GM18511 (cell line): ENCODE data around the gene TAF11L6.
"Not testable (repeated sequence)": the region's sequence is repeated elsewhere in the genome, so short reads cannot be mapped to it uniquely, and the experiment has no call there.

Experiments
- ATAC-seq: cut with Tn5 transposase; IDR thresholded peaks from one replicate; pipeline ENCODE4 v1.9.1; 2021; ENCODE audit warnings: mild to moderate bottlenecking, moderate library complexity; ENCODE audit not compliant: unreplicated experiment

The TAF11L6 gene

DNA sequence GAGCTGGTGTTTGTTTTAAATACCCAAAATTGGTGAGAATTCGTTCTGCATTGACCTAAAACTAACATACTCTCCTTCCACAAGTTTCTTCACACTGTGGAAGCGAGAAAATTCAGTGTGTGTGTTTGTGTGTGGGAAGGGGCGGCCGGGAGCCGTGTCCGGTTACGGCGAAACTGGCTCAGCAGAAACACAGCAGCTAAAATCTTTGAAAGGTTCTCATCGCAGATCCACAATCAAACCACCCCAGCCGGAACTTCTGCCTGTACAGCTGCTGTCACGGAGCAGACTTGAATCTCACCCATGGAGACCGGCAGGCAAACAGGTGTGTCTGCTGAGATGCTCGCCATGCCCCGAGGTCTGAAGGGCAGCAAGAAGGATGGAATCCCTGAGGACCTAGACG, at the start of gene TAF11L6:
Gene TAF11L6 (plus strand): TSS at position 301 of the 400 bp plus-strand sequence.
- not testable (repeated sequence) for ATAC-seq

DNA sequence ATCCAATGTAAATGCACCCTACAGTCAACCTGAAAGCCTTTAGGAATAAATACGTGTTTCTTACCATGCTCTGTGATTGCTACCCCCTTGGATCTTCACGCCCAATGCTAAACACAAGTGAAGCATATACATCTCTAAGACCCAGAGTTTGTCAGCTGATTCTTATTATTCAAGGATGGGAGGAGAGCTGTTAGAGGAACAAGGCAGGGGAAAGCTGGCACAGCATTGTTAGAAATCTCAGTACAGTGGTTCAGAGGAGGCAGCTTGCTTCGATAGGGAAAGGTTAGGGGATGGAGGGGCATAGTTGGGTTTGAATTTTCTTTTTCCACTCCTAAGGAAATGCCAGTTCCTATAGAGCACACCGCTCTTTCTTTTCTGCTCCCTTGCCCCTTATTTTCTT, 47.1 kb upstream of the TAF11L6 start:
- ATAC-seq, result no peak

DNA sequence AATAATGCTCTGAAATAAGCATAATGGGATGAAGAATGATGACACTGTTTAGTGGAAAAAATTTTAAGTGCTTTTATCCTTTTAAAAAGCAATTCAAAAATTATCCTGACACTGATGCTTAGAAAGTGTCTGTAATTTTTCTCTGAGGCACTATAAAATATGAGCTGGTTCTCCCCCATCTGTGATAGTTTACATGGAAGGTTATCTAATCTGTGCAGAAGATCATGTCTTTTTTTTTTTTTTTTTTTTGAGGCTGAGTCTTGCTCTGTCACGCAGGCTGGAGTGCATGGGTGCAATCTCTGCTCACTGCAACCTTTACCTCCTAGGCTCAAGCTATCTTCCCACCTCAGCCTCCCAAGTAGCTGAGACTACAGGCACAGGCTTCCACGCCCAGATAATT, 45.7 kb upstream of the TAF11L6 start:
- no peak for ATAC-seq

DNA sequence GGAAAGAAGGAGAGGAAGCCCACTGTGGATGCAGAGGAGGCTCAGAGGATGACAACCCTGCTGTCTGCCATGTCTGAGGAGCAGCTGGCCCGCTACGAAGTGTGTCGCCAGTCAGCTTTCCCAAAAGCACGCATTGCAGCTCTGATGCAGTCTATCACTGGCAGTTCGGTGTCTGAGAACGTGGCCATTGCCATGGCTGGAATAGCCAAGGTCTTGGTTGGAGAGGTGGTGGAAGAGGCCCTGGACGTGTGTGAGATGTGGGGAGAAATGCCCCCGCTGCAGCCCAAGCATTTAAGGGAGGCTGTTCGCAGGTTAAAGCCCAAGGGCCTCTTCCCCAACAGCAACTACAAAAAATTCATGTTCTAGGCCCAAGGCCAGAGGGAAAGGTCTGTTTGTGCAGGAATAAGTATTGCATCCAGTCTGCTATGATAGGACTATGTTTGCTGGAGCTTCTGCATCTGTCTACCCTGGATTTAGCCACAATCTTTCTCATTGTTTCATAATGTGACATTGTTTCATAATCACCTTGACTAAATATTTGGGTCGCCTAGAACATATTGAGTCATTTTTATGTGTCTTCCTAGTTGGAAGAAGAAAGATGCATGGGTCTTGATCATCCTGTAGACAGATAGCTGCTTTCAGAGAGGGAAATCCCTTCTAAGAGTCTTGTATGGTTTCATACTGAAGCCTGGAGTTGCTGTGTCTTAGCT, 41.9 kb upstream of the TAF11L6 start:
- ATAC-seq, result not testable (repeated sequence)

DNA sequence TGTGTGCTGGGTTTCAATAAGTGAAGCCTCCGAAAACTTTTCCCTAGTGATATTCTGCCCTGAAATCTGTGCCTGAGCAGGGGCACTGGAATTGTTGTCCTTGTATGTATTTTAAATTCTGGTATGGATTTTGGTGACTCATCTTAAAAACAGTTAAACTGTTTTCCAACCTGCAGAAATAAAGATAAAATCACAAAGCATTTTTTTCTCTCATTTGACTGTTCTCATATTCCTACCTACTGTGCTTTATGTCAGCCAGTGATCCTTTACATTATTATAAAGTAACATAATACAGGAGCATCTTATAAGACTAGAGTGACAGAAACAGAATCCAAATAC, 41.3 kb upstream of the TAF11L6 start:
- no peak for ATAC-seq

DNA sequence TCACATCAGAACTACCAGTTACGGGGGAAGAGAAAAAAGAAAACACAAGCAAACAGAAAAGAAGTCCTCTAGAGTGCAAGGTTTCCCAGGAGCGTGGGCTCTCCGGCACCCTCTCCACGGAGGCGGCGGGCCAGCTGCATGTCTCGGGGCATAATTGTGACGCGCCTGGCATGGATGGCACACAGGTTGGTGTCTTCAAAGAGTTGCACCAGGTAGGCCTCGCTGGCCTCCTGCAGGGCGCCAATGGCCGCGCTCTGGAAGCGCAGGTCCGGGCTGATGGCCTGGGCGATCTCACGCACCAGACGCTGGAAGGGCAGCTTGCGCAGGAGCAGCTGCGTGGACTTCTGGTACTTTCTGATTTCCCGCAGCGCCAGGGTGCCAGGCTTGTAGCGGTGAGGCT, 37.2 kb upstream of the TAF11L6 start:
- ATAC-seq, result not testable (repeated sequence)

DNA sequence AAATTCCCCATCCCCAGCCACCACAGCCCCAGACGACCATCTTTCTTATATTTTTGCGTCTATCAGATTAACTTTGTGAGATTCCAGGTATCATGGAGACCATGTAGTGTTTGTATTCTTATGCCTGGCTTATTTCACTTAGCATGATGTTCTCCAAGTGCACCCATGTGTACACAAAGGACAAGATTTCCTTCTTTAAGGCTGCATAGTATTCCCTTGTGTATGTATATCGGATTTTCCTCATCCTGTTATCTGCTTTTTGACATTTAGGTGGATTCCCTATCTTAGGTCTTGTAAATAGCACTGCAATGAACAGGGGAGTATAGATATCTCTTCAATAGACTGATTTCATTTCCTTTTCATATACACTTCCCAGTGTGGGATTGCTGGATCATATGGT, 35.7 kb upstream of the TAF11L6 start:
- ATAC-seq, result no peak

DNA sequence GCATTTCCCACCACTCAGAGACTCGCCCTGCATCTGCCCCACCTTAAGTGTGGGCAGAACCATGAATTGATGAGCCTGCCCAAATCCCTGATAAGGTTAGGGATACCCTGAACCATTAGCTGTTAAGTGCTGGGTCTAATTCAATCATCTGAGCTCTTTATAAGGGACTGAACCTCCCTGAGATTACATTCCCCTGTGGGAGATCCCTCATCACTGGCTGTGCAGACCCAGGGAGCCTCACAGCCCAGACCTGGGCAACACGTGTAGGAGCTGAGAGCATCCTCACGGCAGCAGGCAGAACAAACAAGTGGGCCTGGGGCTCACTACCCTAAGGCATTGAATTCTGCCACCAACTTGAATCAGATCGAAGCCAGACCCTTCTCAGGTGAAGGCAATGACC, 31.0 kb upstream of the TAF11L6 start:
- ATAC-seq, result no peak

DNA sequence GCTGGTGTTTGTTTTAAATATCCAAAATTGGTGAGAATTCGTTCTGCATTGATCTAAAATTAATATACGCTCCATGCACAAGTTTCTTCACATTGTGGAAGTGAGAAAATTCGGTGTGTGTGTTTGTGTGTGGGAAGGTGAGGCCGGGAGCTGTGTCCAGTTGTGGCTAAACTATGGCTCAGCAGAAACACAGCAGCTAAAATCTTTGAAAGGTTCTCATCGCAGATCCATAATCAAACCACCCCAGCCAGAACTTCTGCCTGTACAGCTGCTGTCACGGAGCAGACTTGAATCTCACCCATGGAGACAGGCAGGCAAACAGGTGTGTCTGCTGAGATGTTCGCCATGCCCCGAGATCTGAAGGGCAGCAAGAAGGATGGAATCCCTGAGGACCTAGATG, 30.5 kb upstream of the TAF11L6 start, which contains the start of gene TAF11L2:
Gene TAF11L2 (plus strand): TSS at position 301 of the 400 bp plus-strand sequence.
- not testable (repeated sequence) for ATAC-seq

DNA sequence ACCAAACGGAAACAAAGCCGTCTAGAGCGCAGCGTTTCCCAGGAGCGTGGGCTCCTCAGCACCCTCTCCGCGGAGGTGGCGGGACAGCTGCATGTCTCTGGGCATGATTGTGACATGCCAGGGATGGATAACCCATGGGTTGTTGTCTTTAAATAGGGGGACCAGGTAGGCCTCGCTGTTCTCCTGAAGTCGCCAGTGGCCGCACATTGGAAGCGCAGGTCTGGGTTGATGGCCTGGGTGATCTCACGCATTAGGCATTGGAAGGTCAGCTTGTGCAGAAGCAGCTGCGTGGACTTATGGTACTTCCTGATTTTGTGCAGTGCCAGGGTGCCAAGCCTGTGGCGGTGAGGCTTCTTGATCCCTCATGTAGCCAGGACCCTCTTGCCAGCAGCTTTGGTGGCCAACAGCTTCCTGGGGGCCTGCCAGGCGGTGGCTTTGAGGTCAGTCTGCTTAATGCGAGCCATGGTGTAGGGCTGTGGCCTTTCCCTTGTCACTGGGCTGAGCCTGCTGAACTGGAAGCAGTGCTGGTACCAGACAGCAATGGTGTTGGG, 16.6 kb upstream of the TAF11L6 start:
- ATAC-seq, result no peak

DNA sequence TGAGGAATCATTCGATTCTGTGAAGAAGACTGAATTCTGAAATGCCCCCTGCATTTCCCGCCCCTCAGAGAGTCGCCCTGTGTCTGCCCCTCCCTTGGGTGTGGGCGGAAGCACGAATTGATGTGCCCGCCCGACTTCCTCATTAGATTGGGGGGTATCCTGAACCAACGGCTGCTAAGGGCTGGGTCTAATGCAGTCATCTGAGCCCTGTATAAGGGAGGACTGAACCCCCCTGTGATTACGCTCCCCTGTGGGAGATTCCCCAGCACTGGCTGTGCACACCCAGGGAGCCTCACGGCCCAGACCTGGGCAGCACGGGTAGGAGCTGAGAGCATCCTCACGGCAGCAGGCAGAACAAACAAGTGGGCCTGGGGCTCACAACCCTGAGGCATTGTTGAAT, 10.9 kb upstream of the TAF11L6 start:
- not testable (repeated sequence) for ATAC-seq

DNA sequence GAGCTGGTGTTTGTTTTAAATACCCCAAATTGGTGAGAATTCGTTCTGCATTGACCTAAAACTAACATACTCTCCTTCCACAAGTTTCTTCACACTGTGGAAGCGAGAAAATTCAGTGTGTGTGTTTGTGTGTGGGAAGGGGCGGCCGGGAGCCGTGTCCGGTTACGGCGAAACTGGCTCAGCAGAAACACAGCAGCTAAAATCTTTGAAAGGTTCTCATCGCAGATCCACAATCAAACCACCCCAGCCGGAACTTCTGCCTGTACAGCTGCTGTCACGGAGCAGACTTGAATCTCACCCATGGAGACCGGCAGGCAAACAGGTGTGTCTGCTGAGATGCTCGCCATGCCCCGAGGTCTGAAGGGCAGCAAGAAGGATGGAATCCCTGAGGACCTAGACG, 10.4 kb upstream of the TAF11L6 start, which contains the start of gene TAF11L3:
Gene TAF11L3 (plus strand): TSS at position 301 of the 400 bp plus-strand sequence.
- not testable (repeated sequence) for ATAC-seq

DNA sequence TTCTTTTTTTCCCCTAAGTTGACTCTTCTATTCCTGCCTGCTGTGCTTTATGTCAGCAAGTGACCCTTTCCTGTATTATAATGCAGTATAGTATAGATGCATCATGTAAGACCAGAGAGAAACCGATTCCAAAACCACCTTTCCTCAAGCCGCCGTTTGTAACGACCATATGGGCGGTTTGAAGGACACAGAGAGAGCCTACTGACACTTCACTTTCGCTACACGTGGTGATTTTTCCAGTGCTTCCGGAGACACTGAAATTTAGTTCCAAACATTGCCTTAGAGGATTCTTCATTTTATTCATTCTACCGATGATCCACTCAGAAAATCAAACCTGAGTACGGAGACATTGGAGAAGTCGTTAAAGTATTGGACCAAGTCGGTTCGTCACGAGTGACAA, 9.0 kb upstream of the TAF11L6 start:
- not testable (repeated sequence) for ATAC-seq

DNA sequence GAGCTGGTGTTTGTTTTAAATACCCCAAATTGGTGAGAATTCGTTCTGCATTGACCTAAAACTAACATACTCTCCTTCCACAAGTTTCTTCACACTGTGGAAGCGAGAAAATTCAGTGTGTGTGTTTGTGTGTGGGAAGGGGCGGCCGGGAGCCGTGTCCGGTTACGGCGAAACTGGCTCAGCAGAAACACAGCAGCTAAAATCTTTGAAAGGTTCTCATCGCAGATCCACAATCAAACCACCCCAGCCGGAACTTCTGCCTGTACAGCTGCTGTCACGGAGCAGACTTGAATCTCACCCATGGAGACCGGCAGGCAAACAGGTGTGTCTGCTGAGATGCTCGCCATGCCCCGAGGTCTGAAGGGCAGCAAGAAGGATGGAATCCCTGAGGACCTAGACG, 7.0 kb upstream of the TAF11L6 start, which contains the start of gene TAF11L4:
Gene TAF11L4 (plus strand): TSS at position 301 of the 400 bp plus-strand sequence.
- not testable (repeated sequence) for ATAC-seq

DNA sequence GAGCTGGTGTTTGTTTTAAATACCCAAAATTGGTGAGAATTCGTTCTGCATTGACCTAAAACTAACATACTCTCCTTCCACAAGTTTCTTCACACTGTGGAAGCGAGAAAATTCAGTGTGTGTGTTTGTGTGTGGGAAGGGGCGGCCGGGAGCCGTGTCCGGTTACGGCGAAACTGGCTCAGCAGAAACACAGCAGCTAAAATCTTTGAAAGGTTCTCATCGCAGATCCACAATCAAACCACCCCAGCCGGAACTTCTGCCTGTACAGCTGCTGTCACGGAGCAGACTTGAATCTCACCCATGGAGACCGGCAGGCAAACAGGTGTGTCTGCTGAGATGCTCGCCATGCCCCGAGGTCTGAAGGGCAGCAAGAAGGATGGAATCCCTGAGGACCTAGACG, 3.5 kb upstream of the TAF11L6 start, which contains the start of gene TAF11L5:
Gene TAF11L5 (plus strand): TSS at position 301 of the 400 bp plus-strand sequence.
- ATAC-seq, result not testable (repeated sequence)

DNA sequence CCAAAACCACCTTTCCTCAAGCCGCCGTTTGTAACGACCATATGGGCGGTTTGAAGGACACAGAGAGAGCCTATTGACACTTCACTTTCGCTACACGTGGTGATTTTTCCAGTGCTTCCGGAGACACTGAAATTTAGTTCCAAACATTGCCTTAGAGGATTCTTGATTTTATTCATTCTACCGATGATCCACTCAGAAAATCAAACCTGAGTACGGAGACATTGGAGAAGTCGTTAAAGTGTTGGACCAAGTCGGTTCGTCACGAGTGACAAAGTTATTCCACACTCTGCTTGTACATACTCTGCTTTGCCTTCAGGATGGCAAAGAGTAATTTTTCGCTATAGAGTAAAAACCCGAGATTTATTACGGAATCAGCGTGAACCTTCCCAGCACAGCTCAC, 2.0 kb upstream of the TAF11L6 start:
- not testable (repeated sequence) for ATAC-seq
